Mucosa of rectum (tissue), 2 donors: Measurements from ENCODE around the gene RNU5D-1.

ENCODE experiments used
- H3K27ac ChIP-seq, 2 donors: one replicate each; pipeline ENCODE4 v1.7.0; 2013; ENCODE audit warnings: inconsistent platforms in 2 of 2, low read depth in 2 of 2, low read length in 2 of 2
- H3K27me3 ChIP-seq, 2 donors: one replicate each; pipeline ENCODE4 v1.7.0; 2013; ENCODE audit warnings: low read length in 2 of 2; ENCODE audit not compliant: control insufficient read depth in 2 of 2, insufficient read depth in 2 of 2
- H3K36me3 ChIP-seq, 2 donors: one replicate each; pipeline ENCODE4 v1.7.0; 2013; ENCODE audit warnings: low read length in 2 of 2; ENCODE audit not compliant: control insufficient read depth in 2 of 2, insufficient read depth in 2 of 2
- H3K4me1 ChIP-seq, 2 donors: one replicate each; pipeline ENCODE4 v1.7.0; 2013; ENCODE audit warnings: low read length in 2 of 2, mild to moderate bottlenecking in 1 of 2; ENCODE audit not compliant: control insufficient read depth in 2 of 2, insufficient read depth in 2 of 2
- H3K4me3 ChIP-seq, 2 donors: one replicate each; pipeline ENCODE4 v1.7.0; 2013; ENCODE audit warnings: low read length in 2 of 2
- H3K9ac ChIP-seq, 2 donors: one replicate each; pipeline ENCODE4 v1.7.0; 2013; ENCODE audit warnings: low read length in 2 of 2, low read depth in 1 of 2, mild to moderate bottlenecking in 1 of 2
- H3K9me3 ChIP-seq, 2 donors: one replicate each; pipeline ENCODE4 v1.7.0; 2013; ENCODE audit warnings: low read length in 2 of 2; ENCODE audit not compliant: control insufficient read depth in 2 of 2
- donor health status: healthy.
- donor health status: Normal muscosa, but diverticular disease.

The RNU5D-1 gene

GRCh38 chr1:44689447-44689765 lies 41.6 kb downstream of the RNU5D-1 start:
- H3K9ac ChIP-seq: no peak overlapping the region
- H3K27ac ChIP-seq: no peak overlapping the region
- H3K9me3 ChIP-seq: no peaks in the 10 kb centered on the region
- no peaks in the 10 kb centered on the region for H3K4me1 ChIP-seq
- no peak overlapping the region for H3K4me3 ChIP-seq
- no peaks in the 10 kb centered on the region for H3K27me3 ChIP-seq
- no peaks in the 10 kb centered on the region for H3K36me3 ChIP-seq

- Histone ChIP-seq H3K9me3 (no peaks in the 10 kb centered on the region), H3K9ac (no peak overlapping the region), H3K4me1 (no peaks in the 10 kb centered on the region), H3K36me3 (no peaks in the 10 kb centered on the region), H3K27ac (no peak overlapping the region), H3K27me3 (no peaks in the 10 kb centered on the region), H3K4me3 (no peak overlapping the region)
Observed at GRCh38 chr1:44688760-44689446, 42.1 kb downstream of the RNU5D-1 start.

GRCh38 chr1:44685881-44686280 lies 45.1 kb downstream of the RNU5D-1 start:
- Histone ChIP-seq H3K27ac (no peak overlapping the region), H3K36me3 (no peaks in the 10 kb centered on the region), H3K4me1 (no peaks in the 10 kb centered on the region), H3K9me3 (no peaks in the 10 kb centered on the region), H3K4me3 (no peak overlapping the region), H3K9ac (no peak overlapping the region), H3K27me3 (no peaks in the 10 kb centered on the region)

- Histone ChIP-seq H3K4me3 (no peak overlapping the region), H3K9ac (no peak overlapping the region), H3K27ac (no peak overlapping the region), H3K27me3 (no peaks in the 10 kb centered on the region), H3K4me1 (no peaks in the 10 kb centered on the region), H3K36me3 (no peaks in the 10 kb centered on the region), H3K9me3 (no peaks in the 10 kb centered on the region)
Observed at GRCh38 chr1:44685218-44685617, 45.8 kb downstream of the RNU5D-1 start.

- Histone ChIP-seq H3K27ac (no peak overlapping the region), H3K4me3 (no peak overlapping the region), H3K9me3 (no peaks in the 10 kb centered on the region), H3K9ac (no peak overlapping the region), H3K4me1 (no peaks in the 10 kb centered on the region), H3K36me3 (no peaks in the 10 kb centered on the region), H3K27me3 (no peaks in the 10 kb centered on the region)
Observed at GRCh38 chr1:44684525-44684924, 46.4 kb downstream of the RNU5D-1 start.

- no peak overlapping the region for H3K9ac ChIP-seq
- no peaks in the 10 kb centered on the region for H3K27me3 ChIP-seq
- no peaks in the 10 kb centered on the region for H3K4me1 ChIP-seq
- no peak overlapping the region for H3K4me3 ChIP-seq
- H3K27ac ChIP-seq: no peak overlapping the region
- no peaks in the 10 kb centered on the region for H3K9me3 ChIP-seq
- H3K36me3 ChIP-seq: no peaks in the 10 kb centered on the region
Observed at GRCh38 chr1:44682883-44683265, 48.1 kb downstream of the RNU5D-1 start.

- Histone ChIP-seq H3K36me3 (no peaks in the 10 kb centered on the region), H3K4me3 (no peak overlapping the region), H3K9me3 (no peaks in the 10 kb centered on the region), H3K27ac (no peak overlapping the region), H3K4me1 (peaks cover 3% of the 10 kb centered on the region in 2 donors), H3K9ac (no peak overlapping the region), H3K27me3 (no peaks in the 10 kb centered on the region)
Observed at GRCh38 chr1:44681905-44682882, 48.8 kb downstream of the RNU5D-1 start.
